HG02678 (cell line): ENCODE results near the gene GRK4.

Experiments
- ATAC-seq: cut with Tn5 transposase; IDR thresholded peaks from one replicate; pipeline ENCODE4 v1.9.1; 2021; ENCODE audit warnings: mild to moderate bottlenecking, moderate library complexity; ENCODE audit not compliant: unreplicated experiment

GRK4 gene

GRCh38 chr4:3067473-3068001 lies 104.2 kb downstream of the GRK4 start:
- ATAC-seq: no peak

GRCh38 chr4:3069661-3070199 lies 106.4 kb downstream of the GRK4 start:
- ATAC-seq: no peak

GRCh38 chr4:3070709-3071500 lies 107.5 kb downstream of the GRK4 start:
- no peak for ATAC-seq

GRCh38 chr4:3071811-3072210 lies 108.4 kb downstream of the GRK4 start:
- ATAC-seq: no peak

- ATAC-seq: peak; percentile 31
Measured at GRCh38 chr4:3073158-3074077, 110.0 kb downstream of the GRK4 start.

- ATAC-seq: peak; percentile 84
Measured at GRCh38 chr4:3074078-3074845, 110.9 kb downstream of the GRK4 start, which contains the start of the genes HTT and HTT-AS. TSS of gene HTT (plus strand) at chr4:3074681. CDS start at chr4:3074826, 145 bp downstream. TSS of gene HTT-AS (minus strand) at chr4:3074538.

GRCh38 chr4:3074846-3075651 lies 111.7 kb downstream of the GRK4 start:
- ATAC-seq: no peak

- ATAC-seq: no peak
Measured at GRCh38 chr4:3075652-3075981, 112.2 kb downstream of the GRK4 start.

GRCh38 chr4:3077796-3078195 lies 114.4 kb downstream of the GRK4 start:
- peak; percentile 28 for ATAC-seq

GRCh38 chr4:3079694-3080123 lies 116.3 kb downstream of the GRK4 start:
- ATAC-seq: peak; percentile 40

GRCh38 chr4:3082925-3083515 lies 119.6 kb downstream of the GRK4 start:
- ATAC-seq: no peak

- ATAC-seq: no peak
Measured at GRCh38 chr4:3083732-3084131, 120.4 kb downstream of the GRK4 start.

GRCh38 chr4:3085948-3086670 lies 122.7 kb downstream of the GRK4 start:
- ATAC-seq: no peak

- no peak for ATAC-seq
Measured at GRCh38 chr4:3087115-3087797, 123.9 kb downstream of the GRK4 start.
